ENCODE results near the gene COA8. TPM values are rescaled to one million over a fixed set of nuclear protein-coding genes. Genes with fewer than 3 reads are reported as not detected.

Gene COA8
- total and polyA plus RNA-seq, 2 of the 13 experiments (the other 11 are each of a cell fraction or from before 2014, with no cell fraction given): 10.9 to 25.1 TPM

- ATAC-seq (peak; percentile 80), FAIRE-seq (peak; percentile 4), DNase-seq (ENCODE audit: low spot score) (no peak)
- peaks cover 6 to 20% of the 10 kb centered on the region in 2 experiments for H3K27me3 ChIP-seq (ENCODE audit: control insufficient read depth in 1 of 2, insufficient read depth in 2 of 2, low read length in 2 of 2)
- CTCF ChIA-PET (ENCODE audit: low intra/inter-chr PET ratio, low total read pairs): no interaction called here
- H3K4me1 ChIP-seq (ENCODE audit: insufficient read depth, low read length): peaks cover 18% of the 10 kb centered on the region
- peaks cover 11% of the 10 kb centered on the region for H3K9me3 ChIP-seq (ENCODE audit: low read length)
- no peaks in the 10 kb centered on the region for H3K79me2 ChIP-seq (ENCODE audit: insufficient read depth, low read length)
- POLR2A ChIA-PET: no interaction called here
- BruUV-seq (replicated peaks): no TSS peak
- no peaks in the 10 kb centered on the region for H3K36me3 ChIP-seq (replicated peaks in 1 of 2; ENCODE audit: control insufficient read depth in 1 of 2, insufficient read depth in 2 of 2, low read length in 2 of 2)
- whole genome bisulfite sequencing (ENCODE audit: low lambda C conversion rate): 4% methylated on average over 13 of the region's 25 CpGs
- no peak overlapping the region for H2AFZ ChIP-seq (ENCODE audit: low read length)
- no peak overlapping the region for H3K9ac ChIP-seq (ENCODE audit: insufficient read depth, low read depth, low read length)
- H3K4me3 ChIP-seq (replicated peaks in 1 of 3; ENCODE audit: insufficient read depth in 1 of 3, low read depth in 2 of 3, low read length in 3 of 3): peak overlapping the region in 1 of 3 experiments; percentile 39; a peak in 2 of 6 replicates
- in situ Hi-C loops (cut with HindIII; ENCODE audit: extremely low pct_ligation_motif_present, low pct_unique_long_range_greater_than_20kb): no loop called here
- H4K20me1 ChIP-seq (ENCODE audit: insufficient read depth, low read length): no peaks in the 10 kb centered on the region
- no peak overlapping the region for H3K27ac ChIP-seq (ENCODE audit: extremely low read length, insufficient read depth, low read length)
- H3K4me2 ChIP-seq (ENCODE audit: low read depth, low read length): peak overlapping the region; percentile 66
- intact Hi-C loops (cut with micrococcal nuclease; ENCODE audit: unreplicated experiment): no loop called here
- no peak for TF ChIP-seq NFATC3 (CRISPR knock-in tag; IDR thresholded peaks at IDR 0.05)
- TF ChIP-seq ZBTB38 (CRISPR knock-in tag; IDR thresholded peaks at IDR 0.05): peak; percentile 53; the same call in 1 of the 2 replicates
- TF ChIP-seq, protein P1, sequence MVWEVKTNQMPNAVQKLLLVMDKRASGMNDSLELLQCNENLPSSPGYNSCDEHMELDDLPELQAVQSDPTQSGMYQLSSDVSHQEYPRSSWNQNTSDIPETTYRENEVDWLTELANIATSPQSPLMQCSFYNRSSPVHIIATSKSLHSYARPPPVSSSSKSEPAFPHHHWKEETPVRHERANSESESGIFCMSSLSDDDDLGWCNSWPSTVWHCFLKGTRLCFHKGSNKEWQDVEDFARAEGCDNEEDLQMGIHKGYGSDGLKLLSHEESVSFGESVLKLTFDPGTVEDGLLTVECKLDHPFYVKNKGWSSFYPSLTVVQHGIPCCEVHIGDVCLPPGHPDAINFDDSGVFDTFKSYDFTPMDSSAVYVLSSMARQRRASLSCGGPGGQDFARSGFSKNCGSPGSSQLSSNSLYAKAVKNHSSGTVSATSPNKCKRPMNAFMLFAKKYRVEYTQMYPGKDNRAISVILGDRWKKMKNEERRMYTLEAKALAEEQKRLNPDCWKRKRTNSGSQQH (CRISPR knock-in tag; IDR thresholded peaks at IDR 0.05; ENCODE audit: low read depth): peak; percentile 48; the same call in 1 of the 2 replicates
- peak; percentile 18 for TF ChIP-seq HNRNPLL (IDR thresholded peaks at IDR 0.05; ENCODE audit: low read depth, low read length, poor library complexity, severe bottlenecking)
- TF ChIP-seq, protein P2, sequence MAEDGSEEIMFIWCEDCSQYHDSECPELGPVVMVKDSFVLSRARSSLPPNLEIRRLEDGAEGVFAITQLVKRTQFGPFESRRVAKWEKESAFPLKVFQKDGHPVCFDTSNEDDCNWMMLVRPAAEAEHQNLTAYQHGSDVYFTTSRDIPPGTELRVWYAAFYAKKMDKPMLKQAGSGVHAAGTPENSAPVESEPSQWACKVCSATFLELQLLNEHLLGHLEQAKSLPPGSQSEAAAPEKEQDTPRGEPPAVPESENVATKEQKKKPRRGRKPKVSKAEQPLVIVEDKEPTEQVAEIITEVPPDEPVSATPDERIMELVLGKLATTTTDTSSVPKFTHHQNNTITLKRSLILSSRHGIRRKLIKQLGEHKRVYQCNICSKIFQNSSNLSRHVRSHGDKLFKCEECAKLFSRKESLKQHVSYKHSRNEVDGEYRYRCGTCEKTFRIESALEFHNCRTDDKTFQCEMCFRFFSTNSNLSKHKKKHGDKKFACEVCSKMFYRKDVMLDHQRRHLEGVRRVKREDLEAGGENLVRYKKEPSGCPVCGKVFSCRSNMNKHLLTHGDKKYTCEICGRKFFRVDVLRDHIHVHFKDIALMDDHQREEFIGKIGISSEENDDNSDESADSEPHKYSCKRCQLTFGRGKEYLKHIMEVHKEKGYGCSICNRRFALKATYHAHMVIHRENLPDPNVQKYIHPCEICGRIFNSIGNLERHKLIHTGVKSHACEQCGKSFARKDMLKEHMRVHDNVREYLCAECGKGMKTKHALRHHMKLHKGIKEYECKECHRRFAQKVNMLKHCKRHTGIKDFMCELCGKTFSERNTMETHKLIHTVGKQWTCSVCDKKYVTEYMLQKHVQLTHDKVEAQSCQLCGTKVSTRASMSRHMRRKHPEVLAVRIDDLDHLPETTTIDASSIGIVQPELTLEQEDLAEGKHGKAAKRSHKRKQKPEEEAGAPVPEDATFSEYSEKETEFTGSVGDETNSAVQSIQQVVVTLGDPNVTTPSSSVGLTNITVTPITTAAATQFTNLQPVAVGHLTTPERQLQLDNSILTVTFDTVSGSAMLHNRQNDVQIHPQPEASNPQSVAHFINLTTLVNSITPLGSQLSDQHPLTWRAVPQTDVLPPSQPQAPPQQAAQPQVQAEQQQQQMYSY (CRISPR knock-in tag; IDR thresholded peaks at IDR 0.05): no peak
- TF ChIP-seq SAP130 (CRISPR knock-in tag; IDR thresholded peaks at IDR 0.05; ENCODE audit: low read depth): peak; percentile 99
- no peak for TF ChIP-seq RBFOX2 (IDR thresholded peaks at IDR 0.05; ENCODE audit: low read depth, low read length)
- peak; percentile 55; the same call in 1 of the 2 replicates for TF ChIP-seq TFDP1 (CRISPR knock-in tag; IDR thresholded peaks at IDR 0.05; ENCODE audit: borderline replicate concordance)
- TF ChIP-seq, protein P3, sequence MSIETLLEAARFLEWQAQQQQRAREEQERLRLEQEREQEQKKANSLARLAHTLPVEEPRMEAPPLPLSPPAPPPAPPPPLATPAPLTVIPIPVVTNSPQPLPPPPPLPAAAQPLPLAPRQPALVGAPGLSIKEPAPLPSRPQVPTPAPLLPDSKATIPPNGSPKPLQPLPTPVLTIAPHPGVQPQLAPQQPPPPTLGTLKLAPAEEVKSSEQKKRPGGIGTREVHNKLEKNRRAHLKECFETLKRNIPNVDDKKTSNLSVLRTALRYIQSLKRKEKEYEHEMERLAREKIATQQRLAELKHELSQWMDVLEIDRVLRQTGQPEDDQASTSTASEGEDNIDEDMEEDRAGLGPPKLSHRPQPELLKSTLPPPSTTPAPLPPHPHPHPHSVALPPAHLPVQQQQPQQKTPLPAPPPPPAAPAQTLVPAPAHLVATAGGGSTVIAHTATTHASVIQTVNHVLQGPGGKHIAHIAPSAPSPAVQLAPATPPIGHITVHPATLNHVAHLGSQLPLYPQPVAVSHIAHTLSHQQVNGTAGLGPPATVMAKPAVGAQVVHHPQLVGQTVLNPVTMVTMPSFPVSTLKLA (IDR thresholded peaks at IDR 0.05): peak; percentile 83
- TF ChIP-seq XRCC5 (optimal IDR thresholded peaks at IDR 0.05; ENCODE audit: low read length): peak; percentile 29
- TF ChIP-seq SMC3 (IDR thresholded peaks at IDR 0.05; ENCODE audit: low read length): peak; percentile 13; the same call in 1 of the 2 replicates
- 0 out of 2 replicates have a peak, but pooled peaks have one; percentile 25 for TF ChIP-seq ZNF563 (CRISPR knock-in tag; IDR thresholded peaks at IDR 0.05)
- TF ChIP-seq ZNF605 (CRISPR knock-in tag; IDR thresholded peaks at IDR 0.05): 0 out of 2 replicates have a peak, but pooled peaks have one; percentile 43
- TF ChIP-seq, protein P4, sequence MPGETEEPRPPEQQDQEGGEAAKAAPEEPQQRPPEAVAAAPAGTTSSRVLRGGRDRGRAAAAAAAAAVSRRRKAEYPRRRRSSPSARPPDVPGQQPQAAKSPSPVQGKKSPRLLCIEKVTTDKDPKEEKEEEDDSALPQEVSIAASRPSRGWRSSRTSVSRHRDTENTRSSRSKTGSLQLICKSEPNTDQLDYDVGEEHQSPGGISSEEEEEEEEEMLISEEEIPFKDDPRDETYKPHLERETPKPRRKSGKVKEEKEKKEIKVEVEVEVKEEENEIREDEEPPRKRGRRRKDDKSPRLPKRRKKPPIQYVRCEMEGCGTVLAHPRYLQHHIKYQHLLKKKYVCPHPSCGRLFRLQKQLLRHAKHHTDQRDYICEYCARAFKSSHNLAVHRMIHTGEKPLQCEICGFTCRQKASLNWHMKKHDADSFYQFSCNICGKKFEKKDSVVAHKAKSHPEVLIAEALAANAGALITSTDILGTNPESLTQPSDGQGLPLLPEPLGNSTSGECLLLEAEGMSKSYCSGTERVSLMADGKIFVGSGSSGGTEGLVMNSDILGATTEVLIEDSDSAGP (CRISPR knock-in tag; IDR thresholded peaks at IDR 0.05; ENCODE audit: borderline replicate concordance): peak; percentile 30; the same call in 1 of the 2 replicates
These were observed 44.4 kb downstream of the COA8 start for GRCh38 chr14:103606963-103607668.

All from HepG2 (cell line).